Osteoblast (primary cell): ENCODE data around the gene RANGAP1. TPM values are rescaled to one million over a fixed set of nuclear protein-coding genes. Genes with fewer than 3 reads are reported as not detected.
"Not testable (repeated sequence)": the region's sequence is repeated elsewhere in the genome, so short reads cannot be mapped to it uniquely, and the experiment has no call there.

Experiments used
- DNase-seq: peaks from one replicate; pipeline ENCODE4 v3.0.0; 2011; ENCODE audit warnings: low spot score, mixed read lengths; ENCODE audit not compliant: insufficient read length; ENCODE audit errors: missing footprints
- H2AFZ ChIP-seq: 2 replicates; pipeline ENCODE4 v1.6.0; 2011; ENCODE audit warnings: mild to moderate bottlenecking, low read length
- H3K27ac ChIP-seq: 2 replicates; pipeline ENCODE4 v1.5.1; 2011; ENCODE audit warnings: mild to moderate bottlenecking, low read depth, low read length, moderate library complexity
- H3K27me3 ChIP-seq: 2 replicates; pipeline ENCODE4 v1.6.0; 2012; ENCODE audit warnings: mild to moderate bottlenecking, control low read depth, inconsistent platforms, low read length, moderate library complexity; ENCODE audit not compliant: insufficient read depth
- H3K36me3 ChIP-seq: 2 replicates; pipeline ENCODE4 v1.5.1; 2011; ENCODE audit warnings: mild to moderate bottlenecking, low read length, control low read depth, moderate library complexity; ENCODE audit not compliant: insufficient read depth
- H3K4me1 ChIP-seq: 2 replicates; pipeline ENCODE4 v1.5.1; 2011; ENCODE audit warnings: mild to moderate bottlenecking, low read length, control low read depth, moderate library complexity; ENCODE audit not compliant: insufficient read depth
- H3K4me2 ChIP-seq: 2 replicates; pipeline ENCODE4 v1.6.0; 2011; ENCODE audit warnings: mild to moderate bottlenecking, low read length; ENCODE audit not compliant: insufficient read depth
- H3K4me3 ChIP-seq: fragments of 200-600 bp; sonication (generic); 3 replicates; pipeline ENCODE4 v1.5.1; 2012; ENCODE audit warnings: mild to moderate bottlenecking, low read length, inconsistent platforms; ENCODE audit not compliant: insufficient read depth
- H3K79me2 ChIP-seq: 2 replicates; pipeline ENCODE4 v1.6.0; 2012; ENCODE audit warnings: mild to moderate bottlenecking, low read length, control low read depth, inconsistent platforms; ENCODE audit not compliant: insufficient read depth
- H3K9me3 ChIP-seq: 2 replicates; pipeline ENCODE4 v1.5.1; 2011; ENCODE audit warnings: low read depth, low read length, control low read depth
- H4K20me1 ChIP-seq: 2 replicates; pipeline ENCODE4 v1.6.0; 2012; ENCODE audit warnings: mild to moderate bottlenecking, low read length, control low read depth; ENCODE audit not compliant: insufficient read depth
- CTCF ChIP-seq: IDR thresholded peaks from 2 replicates; pipeline ENCODE4 v1.5.1; 2011; ENCODE audit warnings: mild to moderate bottlenecking, low read depth, low read length, moderate library complexity; ENCODE audit errors: extremely low read depth
- total RNA-seq: library from RNA; depleted of rRNA; stranded (reverse); fragments of >200 nt; gene quantifications from 2 replicates; pipeline ENCODE4 v1.2.3, GENCODE V29; 2012

Gene RANGAP1
- total RNA-seq, 1 donor, result 31.8 TPM

DNA sequence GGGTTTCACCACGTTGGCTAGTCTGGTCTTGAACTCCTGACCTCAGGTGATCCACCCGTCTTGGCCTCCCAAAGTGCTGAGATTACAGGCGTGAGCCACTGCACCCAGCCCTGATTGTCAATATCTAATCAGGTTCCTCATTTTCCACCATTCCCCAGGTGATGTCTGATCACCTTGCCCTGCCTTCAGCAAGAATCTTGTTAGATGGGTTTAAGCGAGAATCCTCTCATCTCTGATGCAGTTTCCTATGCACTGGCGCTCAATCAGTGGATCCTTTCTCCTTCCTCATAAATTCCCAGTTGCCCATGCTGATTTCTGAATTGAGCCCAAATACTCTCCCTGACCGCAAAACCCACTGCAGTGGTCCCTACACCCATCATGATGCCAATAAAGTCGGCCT is 14.7 kb upstream of the RANGAP1 start:
- no peak overlapping the region for H3K27ac ChIP-seq
- no peaks in the 10 kb centered on the region for H3K36me3 ChIP-seq
- H3K4me2 ChIP-seq, result peak overlapping the region; percentile 90
- peak overlapping the region; percentile 71 for H2AFZ ChIP-seq
- H3K4me1 ChIP-seq, result peaks cover 24% of the 10 kb centered on the region
- peaks cover 52% of the 10 kb centered on the region for H3K79me2 ChIP-seq
- no peaks in the 10 kb centered on the region for H3K9me3 ChIP-seq
- H3K27me3 ChIP-seq, result no peaks in the 10 kb centered on the region
- no peak for DNase-seq
- no peak for TF ChIP-seq CTCF
- H4K20me1 ChIP-seq, result peaks cover 11% of the 10 kb centered on the region
- H3K4me3 ChIP-seq, result peak overlapping the region; percentile 90

DNA sequence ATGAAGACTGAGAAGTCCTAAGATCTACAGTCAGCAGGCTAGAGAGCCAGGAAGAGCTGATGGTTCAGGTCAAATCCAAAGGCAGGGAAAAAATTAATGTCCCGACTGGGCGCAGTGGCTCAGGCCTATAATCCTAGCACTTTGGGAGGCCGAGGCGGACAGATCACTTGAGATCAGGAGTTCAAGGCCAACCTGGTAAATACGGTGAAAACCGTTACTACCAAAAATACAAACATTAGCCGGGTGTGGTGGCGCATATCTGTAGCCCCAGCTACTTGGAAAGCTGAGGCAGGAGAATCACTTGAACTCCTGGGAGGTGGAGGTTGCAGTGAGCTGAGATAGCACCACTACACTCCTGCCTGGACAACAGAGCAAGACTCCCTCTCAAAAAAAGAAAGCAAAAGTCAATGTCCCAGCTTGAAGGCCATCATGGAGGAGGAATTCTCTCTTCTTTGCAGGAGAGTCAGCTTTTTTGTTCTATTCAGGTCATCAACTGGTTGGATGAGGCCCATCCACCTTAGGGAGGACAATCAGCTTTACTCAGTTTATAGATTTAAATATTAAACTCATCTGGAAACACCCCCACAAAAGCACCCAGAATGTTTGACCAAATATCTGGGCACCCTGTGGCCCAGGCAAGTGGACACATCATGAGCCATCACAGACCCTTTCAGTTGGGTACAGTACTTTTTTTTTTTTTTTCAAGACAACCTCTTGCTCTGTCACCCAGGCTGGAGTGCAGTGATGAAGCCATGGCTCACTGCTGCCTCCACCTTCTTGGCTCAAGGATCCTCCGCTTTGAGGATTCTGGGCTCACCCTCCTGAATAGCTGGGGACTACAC is 11.1 kb upstream of the RANGAP1 start:
- no peak overlapping the region for H3K27ac ChIP-seq
- no peak overlapping the region for H3K4me2 ChIP-seq
- no peak for DNase-seq
- H3K27me3 ChIP-seq, result no peaks in the 10 kb centered on the region
- H3K4me3 ChIP-seq, result no peak overlapping the region
- H3K36me3 ChIP-seq, result no peaks in the 10 kb centered on the region
- peaks cover 6% of the 10 kb centered on the region for H3K4me1 ChIP-seq
- no peaks in the 10 kb centered on the region for H4K20me1 ChIP-seq
- peaks cover 18% of the 10 kb centered on the region for H3K79me2 ChIP-seq
- TF ChIP-seq CTCF, result no peak
- no peak overlapping the region for H2AFZ ChIP-seq
- no peaks in the 10 kb centered on the region for H3K9me3 ChIP-seq

DNA sequence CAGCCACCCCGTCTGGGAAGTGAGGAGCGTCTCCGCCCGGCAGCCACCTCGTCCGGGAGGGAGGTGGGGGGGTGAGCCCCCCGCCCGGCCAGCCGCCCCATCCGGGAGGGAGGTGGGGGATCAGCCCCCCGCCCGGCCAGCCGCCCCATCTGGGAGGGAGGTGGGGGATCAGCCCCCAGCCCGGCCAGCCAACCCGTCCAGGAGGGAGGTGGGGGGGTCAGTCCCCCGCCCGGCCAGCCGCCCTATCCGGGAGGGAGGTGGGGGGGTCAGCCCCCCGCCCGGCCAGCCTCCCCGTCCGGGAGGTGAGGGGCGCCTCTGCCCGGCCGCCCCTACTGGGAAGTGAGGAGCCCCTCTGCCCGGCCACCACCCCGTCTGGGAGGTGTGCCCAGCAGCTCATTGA is 8.8 kb upstream of the RANGAP1 start:
- peaks cover 14% of the 10 kb centered on the region for H3K4me1 ChIP-seq
- not testable (repeated sequence) for H3K27ac ChIP-seq, H3K4me3 ChIP-seq, H3K79me2 ChIP-seq, H3K4me2 ChIP-seq, DNase-seq, H4K20me1 ChIP-seq, H3K36me3 ChIP-seq, H2AFZ ChIP-seq, H3K27me3 ChIP-seq, H3K9me3 ChIP-seq

DNA sequence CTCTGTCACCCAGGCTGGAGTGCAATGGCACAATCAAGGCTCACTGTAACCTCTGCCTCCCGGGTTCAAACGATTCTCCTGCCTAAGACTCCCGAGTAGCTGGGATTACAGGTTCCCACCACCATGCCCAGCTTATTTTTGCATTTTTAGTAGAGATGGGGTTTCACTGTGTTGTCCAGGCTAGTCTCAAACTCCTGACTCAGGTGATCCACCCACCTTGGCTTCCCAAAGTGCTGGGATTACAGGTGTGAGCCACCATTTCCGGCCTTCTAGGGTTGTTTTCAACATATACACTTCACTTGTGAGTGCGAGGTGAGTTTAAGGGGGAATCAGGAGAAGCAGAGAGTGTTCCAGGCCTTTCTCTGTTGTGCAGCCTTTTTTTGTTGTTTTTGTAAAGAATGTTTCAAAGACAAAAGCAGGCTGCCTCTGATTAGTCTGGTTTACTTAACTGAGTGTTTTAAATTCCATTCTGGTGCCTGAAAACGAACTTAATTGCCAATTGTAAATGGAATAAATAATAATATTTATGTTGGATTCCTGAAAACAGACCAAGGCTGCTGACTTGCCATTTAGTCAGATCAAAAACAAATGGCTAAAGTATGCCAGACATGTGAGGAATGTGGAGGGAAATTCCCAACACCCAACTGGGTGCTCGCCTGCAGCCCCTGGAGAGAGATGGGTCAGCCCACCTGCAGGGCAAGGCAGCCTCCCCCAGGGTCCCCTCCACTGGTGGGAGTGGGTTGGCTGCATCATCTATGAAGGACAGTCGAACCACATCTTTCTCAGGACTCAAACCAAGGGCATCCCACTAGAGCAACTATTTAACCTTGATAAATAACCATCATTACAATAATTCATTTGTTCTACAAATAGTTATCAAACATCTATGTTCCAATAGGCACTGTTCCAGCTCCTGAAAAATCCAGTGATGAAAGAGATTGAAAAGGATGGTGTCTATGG is 4.6 kb upstream of the RANGAP1 start:
- H2AFZ ChIP-seq, result no peak overlapping the region
- peak; percentile 90 for DNase-seq
- H3K9me3 ChIP-seq, result no peaks in the 10 kb centered on the region
- no peak overlapping the region for H3K4me3 ChIP-seq
- peak overlapping the region; percentile 43 for H3K4me2 ChIP-seq
- H3K4me1 ChIP-seq, result peaks cover 39% of the 10 kb centered on the region
- peak overlapping the region; percentile 82 for H3K27ac ChIP-seq
- H3K36me3 ChIP-seq, result no peaks in the 10 kb centered on the region
- no peaks in the 10 kb centered on the region for H3K79me2 ChIP-seq
- TF ChIP-seq CTCF, result no peak
- H3K27me3 ChIP-seq, result no peaks in the 10 kb centered on the region
- H4K20me1 ChIP-seq, result no peaks in the 10 kb centered on the region
